H9 (cell line): ENCODE data around the gene DDX51. TPM values are rescaled to one million over a fixed set of nuclear protein-coding genes. Genes with fewer than 3 reads are reported as not detected.

Experiments used
- DNase-seq: peaks from one replicate; pipeline ENCODE4 v3.0.0-alpha.2; 2017
- H2AFZ ChIP-seq: one replicate; pipeline ENCODE4 v1.6.1; 2013; ENCODE audit warnings: mild to moderate bottlenecking, low read length, control low read depth, moderate library complexity
- H2AK5ac ChIP-seq: 2 replicates; pipeline ENCODE4 v1.6.1; 2013; ENCODE audit warnings: low read length, control low read depth, mixed read lengths; ENCODE audit not compliant: insufficient read length
- H2BK120ac ChIP-seq: one replicate; pipeline ENCODE4 v1.6.1; 2013; ENCODE audit warnings: low read depth, mild to moderate bottlenecking, low read length, control low read depth, inconsistent platforms; ENCODE audit not compliant: poor library complexity, severe bottlenecking
- H2BK12ac ChIP-seq: 2 replicates; pipeline ENCODE4 v1.6.1; 2013; ENCODE audit warnings: low read length, control low read depth, mixed read lengths, low read depth; ENCODE audit not compliant: insufficient read length
- H2BK15ac ChIP-seq: 2 replicates; pipeline ENCODE4 v1.6.1; 2013; ENCODE audit warnings: low read depth, low read length, control low read depth
- H2BK20ac ChIP-seq: one replicate; pipeline ENCODE4 v1.6.1; 2013; ENCODE audit warnings: low read depth, mild to moderate bottlenecking, low read length, control low read depth, inconsistent platforms; ENCODE audit not compliant: poor library complexity, severe bottlenecking
- H2BK5ac ChIP-seq: 2 replicates; pipeline ENCODE4 v1.6.1; 2013; ENCODE audit warnings: low read length, control low read depth, mixed read lengths; ENCODE audit not compliant: insufficient read length
- H3K14ac ChIP-seq: 2 replicates; pipeline ENCODE4 v1.6.1; 2013; ENCODE audit warnings: low read length, control low read depth; ENCODE audit not compliant: insufficient read depth
- H3K18ac ChIP-seq: 2 replicates; pipeline ENCODE4 v1.6.1; 2013; ENCODE audit warnings: low read depth, mild to moderate bottlenecking, mixed read lengths, low read length, control low read depth; ENCODE audit not compliant: insufficient read length
- H3K23ac ChIP-seq: 2 replicates; pipeline ENCODE4 v1.6.1; 2013; ENCODE audit warnings: low read length, control low read depth, mixed read lengths, low read depth; ENCODE audit not compliant: insufficient read length
- H3K23me2 ChIP-seq: 2 replicates; pipeline ENCODE4 v1.6.1; 2013; ENCODE audit warnings: low read depth, mild to moderate bottlenecking, mixed read lengths, low read length, control low read depth; ENCODE audit not compliant: insufficient read length, poor library complexity, severe bottlenecking
- H3K27ac ChIP-seq: 2 replicates; pipeline ENCODE4 v1.5.1; 2013; ENCODE audit warnings: low read length, control low read depth, mixed read lengths, low read depth; ENCODE audit not compliant: insufficient read length
- H3K27me3 ChIP-seq: 2 replicates; pipeline ENCODE4 v1.6.1; 2013; ENCODE audit warnings: low read length, control low read depth, inconsistent platforms; ENCODE audit not compliant: insufficient read depth
- H3K4ac ChIP-seq: 2 replicates; pipeline ENCODE4 v1.6.1; 2013; ENCODE audit warnings: low read depth, mild to moderate bottlenecking, control low read depth, inconsistent platforms, low read length, moderate library complexity
- H3K4me1 ChIP-seq: 2 replicates; pipeline ENCODE4 v1.6.1; 2013; ENCODE audit warnings: low read length, control low read depth, inconsistent platforms; ENCODE audit not compliant: insufficient read depth
- H3K4me2 ChIP-seq: 2 replicates; pipeline ENCODE4 v1.6.1; 2013; ENCODE audit warnings: low read length, control low read depth, mixed read lengths; ENCODE audit not compliant: insufficient read length, insufficient read depth
- H3K56ac ChIP-seq: 2 replicates; pipeline ENCODE4 v1.6.1; 2013; ENCODE audit warnings: low read depth, mild to moderate bottlenecking, mixed read lengths, low read length, control low read depth; ENCODE audit not compliant: insufficient read length
- H3K79me1 ChIP-seq: 2 replicates; pipeline ENCODE4 v1.6.1; 2013; ENCODE audit warnings: low read depth, mild to moderate bottlenecking, moderate library complexity, low read length, control low read depth, inconsistent platforms; ENCODE audit not compliant: insufficient read depth, poor library complexity, severe bottlenecking
- H3K79me2 ChIP-seq: 2 replicates; pipeline ENCODE4 v1.6.1; 2013; ENCODE audit warnings: low read length, control low read depth, inconsistent platforms; ENCODE audit not compliant: insufficient read depth
- H3K9ac ChIP-seq: 2 replicates; pipeline ENCODE4 v1.6.1; 2013; ENCODE audit warnings: low read length, control low read depth, mixed read lengths; ENCODE audit not compliant: insufficient read length; ENCODE audit errors: extremely low read depth
- H3K9me3 ChIP-seq: one replicate; pipeline ENCODE4 v1.6.1; 2013; ENCODE audit warnings: low read depth, low read length, inconsistent platforms; ENCODE audit not compliant: control insufficient read depth
- H3T11ph ChIP-seq: one replicate; pipeline ENCODE4 v1.6.1; 2013; ENCODE audit warnings: mild to moderate bottlenecking, low read length, control low read depth, inconsistent platforms
- H4K20me1 ChIP-seq: one replicate; pipeline ENCODE4 v1.6.1; 2013; ENCODE audit not compliant: control insufficient read depth, insufficient read length, insufficient read depth
- H4K5ac ChIP-seq: 2 replicates; pipeline ENCODE4 v1.6.1; 2013; ENCODE audit warnings: low read depth, mild to moderate bottlenecking, mixed read lengths, low read length, control low read depth; ENCODE audit not compliant: insufficient read length
- H4K8ac ChIP-seq: replicated peaks from 2 replicates; pipeline ENCODE4 v1.6.1; 2013; ENCODE audit warnings: low read length, control low read depth, mixed read lengths, low read depth; ENCODE audit not compliant: insufficient read length
- H4K91ac ChIP-seq: 2 replicates; pipeline ENCODE4 v1.6.1; 2013; ENCODE audit warnings: low read depth, mild to moderate bottlenecking, moderate library complexity, mixed read lengths, low read length, control low read depth; ENCODE audit not compliant: insufficient read length
- H3K27ac Mint-ChIP-seq, 3 experiments: 2 replicates in 2 of 3; 3 replicates in 1 of 3; pipeline ENCODE4 v1.8.0; 2020 to 2021; ENCODE audit warnings: mixed read lengths in 3 of 3, mild to moderate bottlenecking in 1 of 3, moderate library complexity in 1 of 3
- H3K27me3 Mint-ChIP-seq: 2 replicates; pipeline ENCODE4 v1.8.0; 2021; ENCODE audit warnings: low read depth, mild to moderate bottlenecking, moderate library complexity, mixed read lengths
- H3K36me3 Mint-ChIP-seq, 3 experiments: 2 replicates in 2 of 3; 3 replicates in 1 of 3; pipeline ENCODE4 v1.8.0; 2020 to 2021; ENCODE audit warnings: low read depth in 3 of 3, mixed read lengths in 3 of 3; ENCODE audit not compliant: insufficient read depth in 1 of 3
- H3K4me1 Mint-ChIP-seq, 2 experiments: 2 replicates each; pipeline ENCODE4 v1.8.0; 2020; ENCODE audit warnings: mixed read lengths in 2 of 2
- H3K4me3 Mint-ChIP-seq, 2 experiments: 2 replicates in 1 of 2; 3 replicates in 1 of 2; pipeline ENCODE4 v1.8.0; 2020 to 2021; ENCODE audit warnings: mild to moderate bottlenecking in 2 of 2, mixed read lengths in 2 of 2, moderate library complexity in 1 of 2
- H3K9me3 Mint-ChIP-seq, 2 experiments: 2 replicates in 1 of 2; 3 replicates in 1 of 2; pipeline ENCODE4 v1.8.0; 2020; ENCODE audit warnings: mild to moderate bottlenecking in 2 of 2, mixed read lengths in 2 of 2, moderate library complexity in 1 of 2
- WGBS: extraction: QIAGEN DNeasy Blood & Tissue Kit; methylation state at CpG from one replicate; pipeline ENCODE4 v1.1.7; 2013; ENCODE audit warnings: missing lambda C conversion rate, low lambda C conversion rate, mixed read lengths; ENCODE audit not compliant: insufficient read length; ENCODE audit errors: extremely low coverage; 5-methylcytosine and 5-hydroxymethylcytosine counted together
- total RNA-seq: library from RNA; stranded (reverse); gene quantifications from 2 replicates; pipeline ENCODE4 v1.2.1, GENCODE V29; 2021
- TF ChIP-seq, protein P1 (sequence below): fragments of 200-600 bp; sonication (generic); conservative IDR thresholded peaks from 3 replicates; pipeline ENCODE4 v1.8.0; 2021; ENCODE audit warnings: antibody characterized with exemption, mild to moderate bottlenecking

The DDX51 gene
- total RNA-seq, 1 experiment from 2014 or later: 37.9 TPM

DNA sequence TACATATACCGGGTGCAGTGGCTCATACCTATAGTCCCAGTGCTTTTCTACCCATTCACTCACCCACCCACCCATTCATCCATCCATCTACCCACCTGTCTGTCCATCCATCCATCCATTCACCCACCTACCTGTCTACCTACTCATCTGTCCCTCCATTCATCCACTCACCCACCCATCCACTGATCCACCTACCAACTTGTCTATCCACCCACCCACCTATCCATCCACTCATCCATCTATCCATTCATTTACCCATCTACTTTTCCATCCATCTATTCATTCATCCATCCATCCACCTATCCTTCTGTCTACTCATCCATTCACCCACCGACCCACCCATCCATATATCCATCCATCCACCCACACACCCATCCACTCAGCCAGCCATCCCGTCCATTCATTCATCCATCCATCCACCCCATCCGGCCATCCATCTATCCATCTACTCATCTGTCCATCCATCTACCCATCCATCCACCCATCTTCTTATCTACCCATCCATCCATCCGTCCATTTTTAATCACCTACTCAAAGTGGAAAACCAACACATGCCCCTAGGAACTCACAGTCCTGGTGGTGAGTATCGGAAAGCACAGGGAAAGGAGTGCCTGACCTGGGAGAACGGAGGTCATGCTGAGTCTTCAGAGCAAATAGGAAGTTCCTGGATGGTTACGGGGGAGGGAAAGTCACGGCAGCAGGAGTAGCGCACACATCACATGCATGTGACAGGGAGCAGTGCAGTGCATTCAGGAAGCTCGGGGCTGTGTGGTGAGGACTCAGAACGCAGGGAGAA, 20.0 kb downstream of the DDX51 start:
- no peaks in the 10 kb centered on the region for H3K4me1 Mint-ChIP-seq
- no peak for DNase-seq

More for the DNA sequence above, 20.0 kb downstream of the DDX51 start:
- H3K9me3 ChIP-seq: peaks cover 19% of the 10 kb centered on the region
- no peaks in the 10 kb centered on the region for H3K79me1 ChIP-seq
- peaks cover 6% of the 10 kb centered on the region for H3K27me3 Mint-ChIP-seq
- no peaks in the 10 kb centered on the region for H3K27me3 ChIP-seq
- H2AK5ac ChIP-seq: no peak overlapping the region
- no peaks in the 10 kb centered on the region for H4K20me1 ChIP-seq
- H3K14ac ChIP-seq: no peak overlapping the region
- TF ChIP-seq, protein P1, sequence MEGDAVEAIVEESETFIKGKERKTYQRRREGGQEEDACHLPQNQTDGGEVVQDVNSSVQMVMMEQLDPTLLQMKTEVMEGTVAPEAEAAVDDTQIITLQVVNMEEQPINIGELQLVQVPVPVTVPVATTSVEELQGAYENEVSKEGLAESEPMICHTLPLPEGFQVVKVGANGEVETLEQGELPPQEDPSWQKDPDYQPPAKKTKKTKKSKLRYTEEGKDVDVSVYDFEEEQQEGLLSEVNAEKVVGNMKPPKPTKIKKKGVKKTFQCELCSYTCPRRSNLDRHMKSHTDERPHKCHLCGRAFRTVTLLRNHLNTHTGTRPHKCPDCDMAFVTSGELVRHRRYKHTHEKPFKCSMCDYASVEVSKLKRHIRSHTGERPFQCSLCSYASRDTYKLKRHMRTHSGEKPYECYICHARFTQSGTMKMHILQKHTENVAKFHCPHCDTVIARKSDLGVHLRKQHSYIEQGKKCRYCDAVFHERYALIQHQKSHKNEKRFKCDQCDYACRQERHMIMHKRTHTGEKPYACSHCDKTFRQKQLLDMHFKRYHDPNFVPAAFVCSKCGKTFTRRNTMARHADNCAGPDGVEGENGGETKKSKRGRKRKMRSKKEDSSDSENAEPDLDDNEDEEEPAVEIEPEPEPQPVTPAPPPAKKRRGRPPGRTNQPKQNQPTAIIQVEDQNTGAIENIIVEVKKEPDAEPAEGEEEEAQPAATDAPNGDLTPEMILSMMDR: no peak
- no peak overlapping the region for H2BK5ac ChIP-seq
- H3T11ph ChIP-seq: no peak overlapping the region
- no peaks in the 10 kb centered on the region for H3K4me1 ChIP-seq
- no peak overlapping the region for H4K8ac ChIP-seq
- no peak overlapping the region for H2BK15ac ChIP-seq
- no peak overlapping the region for H2AFZ ChIP-seq
- H3K18ac ChIP-seq: no peak overlapping the region
- H3K4me2 ChIP-seq: no peak overlapping the region
- no peak overlapping the region for H3K56ac ChIP-seq
- H3K27ac Mint-ChIP-seq: no peak overlapping the region
- H2BK120ac ChIP-seq: no peak overlapping the region
- H3K9ac ChIP-seq: no peak overlapping the region
- H2BK20ac ChIP-seq: no peak overlapping the region
- H3K23me2 ChIP-seq: no peaks in the 10 kb centered on the region
- no peak overlapping the region for H3K23ac ChIP-seq
- peaks cover 52 to 69% (median 64%) of the 10 kb centered on the region in 3 experiments for H3K36me3 Mint-ChIP-seq
- no peak overlapping the region for H2BK12ac ChIP-seq
- no CpG with 5 or more reads among the region's 12 CpGs for WGBS
- no peak overlapping the region for H3K4me3 Mint-ChIP-seq
- no peak overlapping the region for H4K5ac ChIP-seq
- no peak overlapping the region for H4K91ac ChIP-seq
- no peaks in the 10 kb centered on the region for H3K79me2 ChIP-seq
- H3K4ac ChIP-seq: no peak overlapping the region
- H3K27ac ChIP-seq: no peak overlapping the region
- peaks cover 19 to 25% of the 10 kb centered on the region in 2 experiments for H3K9me3 Mint-ChIP-seq
